NCI-H1048 (cell line): ENCODE results near the gene TMEM9B.

ENCODE experiments used
- DNase-seq: peaks from one replicate; lab custom pipeline; 2025; lab: John Stamatoyannopoulos, UW

The TMEM9B gene

GRCh38 chr11:8928981-8929615 lies 35.1 kb downstream of the TMEM9B start:
- DNase-seq = no peak

- no peak for DNase-seq
Observed at GRCh38 chr11:8928205-8928604, 36.0 kb downstream of the TMEM9B start.

- no peak for DNase-seq
Observed at GRCh38 chr11:8927233-8927632, 37.0 kb downstream of the TMEM9B start.

- DNase-seq = no peak
Observed at GRCh38 chr11:8926236-8926635, 38.0 kb downstream of the TMEM9B start.

DNA sequence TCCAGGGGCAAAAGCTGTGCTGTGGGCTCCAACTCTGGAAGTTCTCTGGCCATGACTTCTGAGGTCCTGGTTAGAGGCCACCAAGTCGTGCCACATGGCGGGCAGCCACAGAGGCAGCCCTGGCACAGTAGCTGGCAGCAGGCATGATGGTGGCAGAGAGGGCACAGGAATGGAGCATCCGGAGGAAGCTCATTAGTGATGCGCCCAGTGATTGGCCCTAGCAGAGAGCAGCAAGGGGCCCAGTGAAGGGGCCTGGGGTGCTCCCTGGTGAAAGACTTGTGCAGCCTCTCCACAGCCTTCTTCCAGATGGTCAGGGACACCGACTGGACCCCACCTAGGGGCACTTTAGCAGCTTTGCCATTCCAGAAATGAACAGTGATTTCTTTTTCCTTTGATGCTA lies 38.5 kb downstream of the TMEM9B start:
- DNase-seq = no peak

DNA sequence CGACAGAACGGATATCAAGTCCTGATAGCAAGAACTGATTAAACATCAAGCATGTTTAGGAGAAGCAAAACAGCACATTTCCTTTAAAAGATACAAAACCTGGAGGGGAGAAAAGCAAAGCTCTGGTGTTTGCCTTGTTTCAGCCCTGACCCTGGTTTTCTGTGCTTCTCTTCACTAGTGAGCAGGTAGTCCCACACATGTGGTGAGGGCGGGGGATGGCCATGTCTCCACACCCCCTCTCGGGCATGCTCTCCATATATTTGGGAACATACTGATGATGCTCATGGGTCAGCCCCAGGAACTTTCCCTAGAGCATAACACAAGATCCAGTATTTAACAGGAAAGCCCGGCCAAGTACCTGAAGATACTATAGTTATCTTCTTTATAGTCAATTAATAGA lies 41.6 kb downstream of the TMEM9B start:
- no peak for DNase-seq

DNA sequence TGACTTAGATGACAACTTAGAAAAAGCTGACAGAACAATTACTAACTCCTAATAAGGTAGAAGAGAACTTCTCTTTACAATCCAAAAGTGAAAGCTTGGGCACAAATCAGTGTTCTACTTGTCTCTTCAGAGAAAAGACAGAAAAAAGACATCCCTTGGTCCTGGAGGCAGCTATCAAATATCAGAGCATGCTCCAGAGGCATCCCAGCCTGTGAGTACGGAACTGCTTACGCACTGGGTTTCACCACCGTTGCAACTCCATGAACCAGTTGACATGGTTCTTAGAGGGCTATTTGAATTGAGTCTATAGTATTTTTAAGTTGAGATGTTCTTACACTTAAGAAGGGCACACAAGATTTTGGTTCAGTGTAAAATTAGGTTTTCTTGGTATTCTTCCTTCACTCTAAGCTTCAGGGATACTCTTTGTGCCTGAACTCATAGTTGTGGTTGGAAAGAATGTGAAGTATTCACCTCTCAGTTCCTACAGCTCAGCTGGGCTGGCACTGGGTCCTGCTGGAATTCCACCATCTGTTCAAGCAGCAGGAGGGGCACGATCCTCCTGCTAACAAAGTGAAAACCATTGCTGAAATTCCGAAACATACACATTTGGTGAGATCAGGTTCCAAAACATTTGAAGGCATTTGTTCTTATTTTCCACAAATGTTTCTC lies 47.0 kb downstream of the TMEM9B start:
- no peak for DNase-seq

DNA sequence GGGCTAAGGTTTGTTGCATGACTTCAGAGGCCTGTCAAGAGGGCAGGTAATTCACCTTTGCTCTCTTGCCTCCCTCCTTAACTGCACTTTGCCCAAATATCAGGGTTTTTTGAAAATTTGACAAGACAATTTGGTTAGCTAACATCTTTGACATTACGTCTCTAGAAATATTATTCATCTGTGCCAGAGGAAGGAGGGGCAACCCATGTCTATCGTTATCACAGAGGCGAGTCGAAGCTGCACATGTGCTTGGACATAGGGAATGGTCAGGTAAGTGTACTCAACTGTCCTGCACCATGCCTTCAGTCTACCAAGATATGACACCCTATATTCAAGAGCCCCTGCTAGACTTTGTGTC lies 49.6 kb downstream of the TMEM9B start:
- DNase-seq = no peak

DNA sequence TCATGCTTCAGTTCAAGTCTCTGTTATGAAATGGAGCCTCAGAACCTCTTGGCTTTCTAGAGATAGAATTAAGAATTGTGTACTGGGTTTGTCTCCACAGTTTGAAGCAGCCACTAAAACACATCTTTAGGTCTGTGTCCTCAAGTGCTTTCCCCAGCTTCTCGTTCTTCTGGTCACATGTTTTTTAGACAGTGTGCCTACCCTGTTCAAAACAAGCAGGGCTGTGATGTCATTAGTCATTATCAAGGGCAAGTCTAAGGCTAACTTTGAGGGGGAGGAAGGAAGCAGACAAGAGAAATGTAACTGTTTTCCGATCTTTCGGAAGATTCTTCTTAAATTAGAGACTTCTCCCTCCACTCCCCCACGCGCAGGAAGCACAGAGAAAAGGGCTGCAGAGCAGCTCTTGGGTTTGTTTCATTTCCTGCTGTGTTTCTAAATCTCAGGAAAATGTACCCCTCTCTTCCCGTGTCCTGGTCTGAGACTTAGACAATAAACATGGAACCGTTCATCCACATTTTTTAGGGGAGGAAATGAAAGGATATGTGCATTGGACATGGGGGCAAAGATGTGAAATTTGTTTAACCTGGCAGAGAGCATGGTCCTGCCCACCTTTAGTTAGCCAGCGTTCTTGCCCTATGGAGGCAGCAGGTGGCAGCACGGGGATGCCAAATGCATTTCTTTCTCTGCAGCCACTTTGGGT lies 50.1 kb downstream of the TMEM9B start:
- no peak for DNase-seq

- peak; percentile 94 for DNase-seq
Observed at GRCh38 chr11:8911029-8911823, 53.0 kb downstream of the TMEM9B start, which contains the start of gene AKIP1. Gene AKIP1 (plus strand): TSS chr11:8911189. CDS start chr11:8911450, 261 bp downstream.

DNA sequence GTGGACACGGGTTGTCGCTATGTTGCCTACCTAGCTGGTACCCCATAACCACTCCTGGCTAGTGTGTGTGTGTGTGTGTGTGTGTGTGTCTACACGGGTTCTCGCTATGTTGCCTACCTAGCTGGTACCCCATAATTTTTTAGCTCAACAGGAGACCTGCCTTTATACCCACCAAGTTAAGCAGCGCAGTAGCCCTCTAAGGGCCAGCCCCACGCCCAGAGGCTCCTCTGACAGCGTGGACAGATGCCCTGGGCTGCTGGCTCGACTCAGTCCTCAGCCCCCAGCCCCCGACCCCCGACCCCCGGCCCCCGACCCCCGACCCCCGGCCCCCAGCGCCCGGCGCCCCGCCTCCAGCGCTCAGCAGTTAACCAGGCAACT lies 53.6 kb downstream of the TMEM9B start:
- no peak for DNase-seq

- DNase-seq = no peak
Observed at GRCh38 chr11:8908099-8908498, 56.1 kb downstream of the TMEM9B start.

DNA sequence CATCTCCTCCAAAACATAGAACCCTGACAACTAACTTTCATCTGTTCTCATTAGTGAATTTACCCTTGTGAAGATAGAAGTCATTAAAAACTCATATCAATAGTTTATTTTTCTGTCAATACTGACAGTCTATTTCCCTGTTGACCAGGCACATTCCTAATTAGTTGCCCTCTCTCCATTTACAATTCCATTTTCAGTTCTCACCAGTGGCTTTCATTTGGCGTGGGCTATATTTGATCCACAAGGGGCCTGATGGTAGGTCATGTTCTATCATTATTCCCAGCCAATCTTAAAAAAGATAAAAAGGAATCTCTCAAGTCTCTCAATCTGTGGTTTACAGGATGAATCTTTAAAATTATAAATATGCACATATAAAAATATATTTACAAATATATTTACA lies 57.1 kb downstream of the TMEM9B start:
- no peak for DNase-seq

DNA sequence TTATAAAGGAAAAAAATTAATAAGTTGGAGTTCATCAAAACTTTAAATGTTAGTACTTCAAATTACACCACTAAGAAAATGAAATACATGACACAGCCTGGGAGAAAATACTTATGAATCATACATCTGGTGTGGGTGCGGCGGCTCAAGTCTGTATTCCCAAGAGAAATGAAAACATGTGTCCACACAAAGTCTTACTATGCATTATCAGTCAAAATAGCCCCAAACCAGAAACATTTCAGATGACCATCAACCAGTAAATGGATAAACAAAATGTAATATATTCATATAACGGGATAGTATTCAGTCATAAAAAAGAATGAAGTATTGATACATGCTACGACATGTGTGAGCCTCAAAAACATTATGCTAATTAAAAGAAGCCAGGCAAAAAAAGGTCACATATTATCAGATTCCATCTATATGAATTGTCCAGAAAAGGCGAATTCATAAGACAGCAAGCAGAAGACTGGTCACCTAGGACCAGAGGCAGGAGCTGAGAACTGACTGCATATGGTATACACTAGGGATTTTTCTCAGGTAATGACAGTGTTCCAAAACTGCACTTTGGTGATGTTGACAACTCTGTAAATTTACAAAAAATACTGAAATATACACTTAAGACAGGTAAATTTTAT lies 58.6 kb downstream of the TMEM9B start:
- no peak for DNase-seq

- no peak for DNase-seq
Observed at GRCh38 chr11:8899119-8899753, 65.0 kb downstream of the TMEM9B start.
